ENCODE data around the gene RGL1. TPM values are rescaled to one million over a fixed set of nuclear protein-coding genes. Genes with fewer than 3 reads are reported as not detected.

The RGL1 gene
- total RNA-seq, 1 experiment from 2014 or later = 3.7 TPM

DNA sequence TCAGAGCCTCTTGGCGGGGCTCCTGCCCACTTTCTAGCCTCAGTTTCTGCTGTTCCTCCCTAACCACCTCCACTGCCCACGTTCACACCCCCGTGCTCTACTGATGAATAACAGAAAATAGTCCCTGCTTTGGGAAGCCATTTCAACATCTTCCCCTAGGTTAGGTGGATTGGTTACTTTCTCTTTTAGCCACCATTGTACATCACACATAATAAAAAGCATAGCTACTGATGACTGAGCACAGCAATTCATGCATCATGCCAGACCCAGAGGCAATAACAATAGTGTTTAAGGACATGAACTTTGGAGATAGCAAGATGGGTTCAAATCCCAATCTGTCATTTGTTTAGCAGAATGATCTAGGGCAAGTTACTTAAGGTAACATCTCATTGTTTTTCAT lies 158.0 kb downstream of the RGL1 start:
- no peak for DNase-seq (ENCODE audit: low spot score)
- in situ Hi-C loops (cut with HindIII; ENCODE audit: low sequenced_read_pairs) = no loop called here

DNA sequence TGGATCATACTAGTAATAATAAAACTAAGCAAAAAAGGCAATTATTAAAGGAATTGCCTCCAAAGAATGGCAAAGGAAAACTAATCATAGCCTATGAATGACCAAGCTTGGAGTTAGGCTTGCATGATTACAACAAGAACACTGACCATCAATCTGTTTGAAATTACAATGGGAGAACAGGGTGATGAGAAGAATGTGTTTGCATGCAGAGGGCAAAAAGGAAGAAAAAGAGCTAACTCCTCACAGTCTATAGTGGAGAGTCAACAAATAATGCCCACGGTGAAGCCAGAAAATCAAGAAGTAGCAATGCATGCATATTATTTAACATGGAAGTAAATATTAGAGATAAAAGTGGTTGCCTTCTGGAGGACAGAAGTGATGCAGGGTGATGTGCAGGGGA lies 160.8 kb downstream of the RGL1 start:
- in situ Hi-C loops (cut with HindIII; ENCODE audit: low sequenced_read_pairs) = no loop called here
- DNase-seq (ENCODE audit: low spot score) = no peak

DNA sequence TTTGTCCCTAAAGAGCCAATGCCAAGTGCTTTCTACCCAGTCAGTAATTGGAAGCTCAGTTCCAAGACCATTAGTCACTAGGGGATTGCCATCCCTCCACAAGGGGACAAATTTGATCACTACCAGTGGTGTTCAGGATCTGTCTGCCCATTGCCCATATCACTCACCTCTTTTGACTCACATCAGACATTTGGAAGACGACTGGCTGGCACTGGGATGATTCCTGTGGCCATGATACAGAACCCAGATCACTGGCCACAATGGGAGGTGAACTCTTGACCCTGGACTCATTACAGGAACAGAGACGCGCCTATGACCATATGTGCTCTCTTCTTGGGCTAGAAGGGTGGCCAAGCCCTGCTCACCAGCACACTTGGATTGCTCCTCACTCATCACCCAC lies 161.6 kb downstream of the RGL1 start:
- no peak for DNase-seq (ENCODE audit: low spot score)
- in situ Hi-C loops (cut with HindIII; ENCODE audit: low sequenced_read_pairs) = no loop called here

DNA sequence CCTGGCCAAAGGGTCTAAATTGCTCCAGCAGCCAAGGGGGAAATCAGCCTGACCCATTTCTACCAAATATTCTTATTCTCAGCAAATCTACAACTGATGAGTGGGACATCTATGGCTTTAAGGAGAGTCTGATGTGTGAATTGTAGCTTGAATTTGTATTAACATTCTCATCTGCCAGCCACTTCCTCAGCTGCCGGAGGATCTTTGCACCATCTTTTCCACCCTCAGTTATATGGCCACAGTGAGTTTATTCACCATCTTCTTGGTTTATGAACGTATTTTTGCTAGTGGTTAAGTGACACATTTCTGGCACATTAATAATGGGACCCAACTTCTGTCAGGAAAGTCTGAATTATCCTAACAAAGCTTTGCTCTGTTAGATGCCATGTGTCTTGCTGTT lies 163.0 kb downstream of the RGL1 start:
- no peak for DNase-seq (ENCODE audit: low spot score)
- in situ Hi-C loops (cut with HindIII; ENCODE audit: low sequenced_read_pairs) = no loop called here

DNA sequence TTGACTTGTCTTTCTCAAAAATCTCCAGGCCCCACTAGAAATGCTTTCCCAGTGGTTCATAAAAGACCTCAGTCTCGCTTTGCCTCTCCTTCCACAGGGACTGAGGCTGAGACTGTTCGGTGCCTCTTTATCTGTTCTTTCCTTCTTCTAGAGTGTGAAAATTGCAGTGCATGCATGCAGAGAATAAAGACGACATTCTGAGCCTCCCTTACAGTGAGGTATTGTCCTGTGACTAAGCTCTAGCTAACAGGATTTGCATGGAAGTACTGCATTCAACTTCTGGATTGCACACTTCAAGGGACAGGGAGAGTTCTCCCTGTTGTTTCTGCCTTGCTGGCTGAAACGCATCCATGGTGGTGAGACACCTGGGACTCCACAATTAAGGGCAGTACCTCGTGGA lies 163.5 kb downstream of the RGL1 start:
- in situ Hi-C loops (cut with HindIII; ENCODE audit: low sequenced_read_pairs) = no loop called here
- DNase-seq (ENCODE audit: low spot score) = no peak

DNA sequence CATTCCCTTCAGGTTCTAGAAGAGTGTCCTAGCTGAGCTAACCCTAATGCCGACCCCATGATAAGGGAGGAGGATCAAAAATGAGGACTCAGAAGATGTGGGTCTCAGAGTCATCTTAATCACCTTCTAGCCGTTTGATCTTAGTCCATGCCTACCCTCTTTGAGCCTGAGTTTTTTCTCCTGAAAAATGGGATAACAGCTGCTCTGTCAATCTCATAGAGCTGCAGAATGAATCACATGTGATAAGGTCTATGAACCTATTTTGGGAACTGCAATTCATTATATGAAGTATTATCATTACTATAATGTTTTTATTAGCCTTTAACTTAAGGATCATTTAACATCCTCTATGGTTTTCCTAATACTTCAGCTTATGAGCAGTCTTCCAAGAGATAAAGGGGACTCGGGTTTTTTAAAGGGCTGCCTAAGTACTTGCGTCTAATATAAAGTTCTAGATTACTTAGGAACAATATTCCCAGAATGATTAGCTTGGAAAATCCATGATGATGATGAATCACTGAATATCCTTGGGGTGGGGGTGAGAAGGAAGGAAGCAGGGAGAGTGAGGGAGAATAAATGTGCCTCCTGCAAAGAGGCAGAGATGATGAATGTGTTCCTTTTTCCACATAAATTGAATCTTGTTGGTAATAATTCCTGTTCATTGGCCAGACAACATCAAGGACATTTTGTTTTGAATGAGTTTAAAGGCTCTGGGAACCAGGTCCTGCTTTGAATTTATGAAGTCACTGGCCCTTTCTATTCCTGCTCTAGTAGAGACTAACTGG lies 165.8 kb downstream of the RGL1 start:
- DNase-seq (ENCODE audit: low spot score) = no peak
- in situ Hi-C loops (cut with HindIII; ENCODE audit: low sequenced_read_pairs) = no loop called here

DNA sequence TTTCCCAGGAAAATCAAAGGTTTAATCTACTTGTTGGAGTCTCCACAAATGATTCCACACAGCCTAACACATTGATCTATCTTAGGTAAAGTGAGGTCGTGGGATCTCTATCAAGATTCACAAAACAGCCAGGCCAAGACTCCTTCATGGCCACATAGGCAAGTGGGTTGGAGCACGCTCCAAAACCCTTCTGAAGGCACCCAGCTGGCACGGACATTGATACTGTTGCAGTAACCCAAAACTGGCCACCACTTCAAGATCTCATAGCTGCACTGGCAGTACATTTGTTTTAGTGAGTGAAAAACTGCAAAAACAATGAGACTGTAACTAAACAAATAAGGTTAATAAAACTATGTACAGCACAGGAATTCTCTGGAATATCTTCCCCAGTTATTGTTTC lies 170.7 kb downstream of the RGL1 start:
- no peak for DNase-seq (ENCODE audit: low spot score)
- in situ Hi-C loops (cut with HindIII; ENCODE audit: low sequenced_read_pairs) = no loop called here

DNA sequence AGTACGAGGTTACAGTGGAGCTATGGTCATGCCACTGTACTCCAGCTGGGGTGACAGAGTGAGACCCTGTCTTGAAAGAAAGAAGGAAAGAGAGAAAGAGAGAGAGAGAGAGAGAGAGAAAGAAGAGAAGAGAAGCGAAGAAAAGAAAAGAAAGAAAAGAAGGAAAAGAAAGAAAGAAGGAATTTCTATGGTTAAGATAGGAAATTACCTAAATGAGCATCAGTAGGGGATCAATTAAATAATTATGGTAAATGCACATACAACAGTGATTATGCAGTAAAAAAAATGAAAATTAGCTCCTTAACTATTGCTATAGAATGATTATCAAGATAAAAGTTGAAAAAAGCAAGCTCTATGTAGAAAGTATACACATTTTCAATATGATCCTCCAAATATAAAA lies 172.8 kb downstream of the RGL1 start:
- in situ Hi-C loops (cut with HindIII; ENCODE audit: low sequenced_read_pairs) = no loop called here

More for the DNA sequence above, 172.8 kb downstream of the RGL1 start:
- DNase-seq (ENCODE audit: low spot score) = no peak

Other genes starting within 250 kb of the RGL1 start
- gene NCF2, start 214.7 kb upstream of the RGL1 start, total RNA-seq (2014; rRNA removed; shearing (Covaris generic)) = not detected in 2 replicates
- 81.4 and 155 TPM in 2 replicates for gene ARPC5, start 169.3 kb upstream of the RGL1 start, total RNA-seq (2014; rRNA removed; shearing (Covaris generic))
- not detected in 2 replicates for gene APOBEC4, start 151.8 kb upstream of the RGL1 start, total RNA-seq (2014; rRNA removed; shearing (Covaris generic))
- gene COLGALT2, start 232.6 kb downstream of the RGL1 start, total RNA-seq (2014; rRNA removed; shearing (Covaris generic)) = 0.31 and 1.0 TPM in 2 replicates
- 48.0 and 50.5 TPM in 2 replicates for gene TSEN15, start 246.6 kb downstream of the RGL1 start, total RNA-seq (2014; rRNA removed; shearing (Covaris generic))